Putamen (tissue), 1 donor: ENCODE measurements around the gene SLC4A8.
"Not testable (repeated sequence)": the region's sequence is repeated elsewhere in the genome, so short reads cannot be mapped to it uniquely, and the experiment has no call there.

ENCODE experiments used
- DNase-seq: peaks from one replicate; pipeline ENCODE4 v3.0.0-alpha.2; 2016; ENCODE audit warnings: low spot score

Gene SLC4A8

GRCh38 chr12:51429700-51430099, 5.1 kb downstream of the SLC4A8 start:
- DNase-seq, result no peak

GRCh38 chr12:51430196-51430895, 5.7 kb downstream of the SLC4A8 start:
- DNase-seq, result no peak

GRCh38 chr12:51432921-51433320, 8.3 kb downstream of the SLC4A8 start:
- no peak for DNase-seq

GRCh38 chr12:51434305-51434704, 9.7 kb downstream of the SLC4A8 start:
- no peak for DNase-seq

- no peak for DNase-seq
Observed at GRCh38 chr12:51437431-51437830, 12.8 kb downstream of the SLC4A8 start.

- no peak for DNase-seq
Observed at GRCh38 chr12:51439330-51439729, 14.7 kb downstream of the SLC4A8 start.

GRCh38 chr12:51441583-51441982, 17.0 kb downstream of the SLC4A8 start:
- peak; percentile 51 for DNase-seq

- DNase-seq, result peak; percentile 60
Observed at GRCh38 chr12:51442324-51442723, 17.7 kb downstream of the SLC4A8 start.

- no peak for DNase-seq
Observed at GRCh38 chr12:51443573-51443972, 18.9 kb downstream of the SLC4A8 start.

GRCh38 chr12:51448618-51449256, 24.1 kb downstream of the SLC4A8 start:
- no peak for DNase-seq

GRCh38 chr12:51449580-51450246, 25.1 kb downstream of the SLC4A8 start:
- no peak for DNase-seq

GRCh38 chr12:51450333-51450732, 25.7 kb downstream of the SLC4A8 start:
- no peak for DNase-seq

GRCh38 chr12:51450806-51451205, 26.2 kb downstream of the SLC4A8 start:
- no peak for DNase-seq

- DNase-seq, result not testable (repeated sequence)
Observed at GRCh38 chr12:51454016-51454415, 29.4 kb downstream of the SLC4A8 start.

GRCh38 chr12:51455050-51455449, 30.4 kb downstream of the SLC4A8 start:
- DNase-seq, result not testable (repeated sequence)

GRCh38 chr12:51458635-51459034, 34.0 kb downstream of the SLC4A8 start:
- DNase-seq, result no peak

- DNase-seq, result no peak
Observed at GRCh38 chr12:51460519-51460918, 35.9 kb downstream of the SLC4A8 start.

GRCh38 chr12:51465491-51465890, 40.9 kb downstream of the SLC4A8 start:
- no peak for DNase-seq

GRCh38 chr12:51470116-51470515, 45.5 kb downstream of the SLC4A8 start:
- no peak for DNase-seq

- DNase-seq, result peak; percentile 10
Observed at GRCh38 chr12:51471111-51471864, 46.7 kb downstream of the SLC4A8 start.

- no peak for DNase-seq
Observed at GRCh38 chr12:51472984-51473383, 48.4 kb downstream of the SLC4A8 start.

- DNase-seq, result no peak
Observed at GRCh38 chr12:51473947-51474346, 49.3 kb downstream of the SLC4A8 start.
